Kasumi-1 (cell line): ENCODE measurements around the gene SIRT6.
"Not testable (repeated sequence)": the region's sequence is repeated elsewhere in the genome, so short reads cannot be mapped to it uniquely, and the experiment has no call there.

Experiments
- DNase-seq, 2 experiments: peaks; one replicate each; lab custom pipeline; 2025; lab: John Stamatoyannopoulos, UW

SIRT6 gene

DNA sequence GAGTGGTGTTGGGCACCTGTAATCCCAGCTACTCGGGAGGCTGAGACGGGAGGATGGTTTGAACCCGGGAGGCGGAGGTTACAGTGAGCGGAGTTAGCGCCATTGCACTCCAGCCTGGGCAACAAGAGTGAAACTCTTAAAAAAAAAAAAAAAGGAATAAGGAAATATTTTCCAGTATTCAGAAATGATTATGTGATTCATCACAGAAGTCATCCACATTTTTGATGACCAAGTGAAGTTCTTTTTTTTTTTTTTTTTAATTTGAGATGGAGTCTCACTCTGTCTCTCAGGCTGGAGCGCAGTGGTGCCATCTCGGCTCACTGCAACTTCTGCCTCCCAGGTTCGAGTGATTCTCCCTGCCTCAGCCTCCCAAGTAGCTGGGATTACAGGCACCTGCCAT, 47.0 kb downstream of the SIRT6 start:
- DNase-seq = not testable (repeated sequence)

DNA sequence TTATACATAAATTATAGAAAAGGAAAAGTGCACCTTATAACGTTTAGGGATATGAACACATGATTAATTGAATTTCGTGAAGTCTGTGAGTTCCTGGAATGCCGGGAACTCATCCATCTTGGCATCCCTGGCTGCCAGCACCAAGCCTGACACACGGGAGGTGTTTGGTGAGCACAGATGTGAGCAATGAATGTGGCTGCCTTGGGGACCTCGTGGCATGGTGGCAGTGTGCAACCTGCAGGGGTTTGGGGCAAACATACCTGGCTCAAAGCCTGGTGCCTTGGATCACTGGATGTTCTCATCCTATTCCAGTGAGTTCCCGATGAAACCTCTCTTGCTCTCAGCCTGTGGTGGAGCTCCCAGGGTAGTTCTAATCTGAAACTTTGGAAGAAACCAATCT, 48.0 kb downstream of the SIRT6 start:
- no peak for DNase-seq

DNA sequence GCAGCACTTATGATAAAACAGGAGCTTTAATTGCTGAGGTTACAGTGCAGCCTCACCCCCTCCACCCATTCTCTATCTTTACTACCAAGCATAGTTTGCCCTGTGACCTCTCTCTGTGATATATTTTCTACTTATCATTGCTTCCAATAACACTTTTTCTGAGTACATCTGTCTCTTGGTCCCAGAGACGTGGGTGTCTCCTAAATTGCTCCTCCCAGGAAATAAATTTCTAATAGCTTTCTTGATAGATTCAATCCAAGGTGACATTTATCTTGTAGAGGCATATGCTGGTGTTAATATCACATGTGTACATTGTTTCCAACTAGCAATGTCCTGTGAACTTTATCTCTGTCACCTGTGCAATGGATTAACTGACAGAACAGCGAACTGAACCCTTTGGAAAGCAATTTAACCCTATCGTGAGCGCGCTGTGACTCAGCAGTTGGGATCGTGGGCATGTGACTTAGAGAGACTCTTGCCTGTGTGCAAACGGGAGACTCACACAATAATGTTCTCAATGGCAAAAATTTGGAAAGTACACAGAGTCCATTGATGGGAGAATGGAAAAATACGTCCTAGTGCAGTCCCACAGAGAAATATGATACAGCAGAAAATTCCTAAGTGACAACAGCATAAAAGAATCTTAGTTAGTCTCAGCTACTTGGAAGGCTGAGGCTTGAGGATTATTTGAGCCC, 51.5 kb downstream of the SIRT6 start:
- DNase-seq = no peak

DNA sequence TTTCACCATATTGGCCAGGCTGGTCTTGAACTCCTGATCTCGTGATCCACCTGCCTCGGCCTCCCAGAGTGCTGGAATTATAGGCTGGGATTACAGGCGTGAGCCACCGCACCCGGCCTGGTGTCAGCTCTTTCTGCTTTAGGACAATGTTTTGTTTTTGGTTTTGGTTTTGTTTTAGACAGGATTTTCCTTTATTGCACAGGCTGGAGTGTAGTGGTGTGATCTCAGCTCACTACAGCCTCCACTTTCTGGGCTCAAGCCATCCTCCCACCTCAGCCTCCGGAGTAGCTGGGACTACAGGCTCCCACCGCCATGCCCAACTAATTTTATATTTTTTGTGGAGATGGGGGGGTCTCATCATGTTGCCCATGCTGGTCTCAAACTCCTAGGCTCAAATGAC, 53.3 kb downstream of the SIRT6 start:
- not testable (repeated sequence) for DNase-seq

DNA sequence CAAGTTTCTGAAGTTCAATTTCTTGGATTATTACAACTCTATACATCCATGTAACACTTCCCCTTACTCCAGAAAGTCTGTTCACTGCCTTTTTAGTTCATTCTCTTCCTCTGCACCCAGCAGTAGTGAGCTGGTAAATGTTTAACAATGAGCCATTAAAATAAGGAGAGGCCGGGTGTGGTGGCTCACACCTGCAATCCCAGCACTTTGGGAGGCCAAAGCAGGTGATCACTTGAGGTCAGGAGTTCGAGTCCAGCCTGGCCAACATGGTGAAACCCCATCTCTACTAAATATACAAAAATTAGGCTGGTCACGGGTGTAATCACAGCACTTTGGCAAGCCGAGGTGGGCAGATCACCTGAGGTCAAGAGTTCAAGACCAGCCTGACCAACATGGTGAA, 55.0 kb downstream of the SIRT6 start:
- DNase-seq = not testable (repeated sequence)

DNA sequence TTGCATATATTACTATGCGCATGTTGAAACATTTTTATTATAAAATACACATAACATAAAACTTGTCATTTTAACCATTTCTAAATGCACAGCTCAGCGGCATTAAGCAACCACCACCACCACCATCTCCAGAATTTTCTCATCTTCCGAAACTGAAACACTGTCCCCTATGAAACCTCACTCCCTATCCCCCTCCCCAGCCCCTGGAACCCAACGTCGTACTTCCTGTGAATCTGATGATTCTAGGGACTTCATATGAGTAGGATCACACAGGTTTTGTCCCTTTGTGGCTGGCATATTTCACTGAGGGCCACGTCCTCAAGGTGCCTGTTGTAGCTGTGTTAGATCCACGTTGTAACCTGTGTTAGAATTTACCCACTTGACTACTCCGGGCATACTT, 57.7 kb downstream of the SIRT6 start:
- no peak for DNase-seq
